Parathyroid adenoma (tissue), 2 donors: Measurements from ENCODE around the gene GARIN1A.
"Not testable (repeated sequence)": the region's sequence is repeated elsewhere in the genome, so short reads cannot be mapped to it uniquely, and the experiment has no call there.

Source experiments
- H2AFZ ChIP-seq: fragments of 300-600 bp; sonication (generic); one replicate; pipeline ENCODE4 v1.7.0; 2017; ENCODE audit warnings: antibody characterized with exemption, mild to moderate bottlenecking
- H3K27ac ChIP-seq: fragments of 300-600 bp; sonication (generic); one replicate; pipeline ENCODE4 v1.7.0; 2017
- H3K27me3 ChIP-seq: fragments of 300-600 bp; sonication (generic); one replicate; pipeline ENCODE4 v1.7.0; 2017; ENCODE audit warnings: low read length; ENCODE audit not compliant: control insufficient read depth, insufficient read depth
- H3K36me3 ChIP-seq: fragments of 300-600 bp; sonication (generic); one replicate; pipeline ENCODE4 v1.7.0; 2017; ENCODE audit warnings: low read length; ENCODE audit not compliant: control insufficient read depth, insufficient read depth
- H3K4me1 ChIP-seq: fragments of 300-600 bp; sonication (generic); one replicate; pipeline ENCODE4 v1.7.0; 2017; ENCODE audit warnings: control low read depth
- H3K4me2 ChIP-seq: fragments of 300-600 bp; sonication (generic); one replicate; pipeline ENCODE4 v1.7.0; 2017; ENCODE audit warnings: low read length
- H3K4me3 ChIP-seq: fragments of 300-600 bp; sonication (generic); one replicate; pipeline ENCODE4 v1.7.0; 2017; ENCODE audit warnings: low read depth, low read length
- H3K79me2 ChIP-seq: fragments of 300-600 bp; sonication (generic); one replicate; pipeline ENCODE4 v1.7.0; 2017; ENCODE audit warnings: control low read depth
- H3K9ac ChIP-seq: fragments of 300-600 bp; sonication (generic); one replicate; pipeline ENCODE4 v1.7.0; 2017; ENCODE audit warnings: mild to moderate bottlenecking
- H3K9me3 ChIP-seq: fragments of 300-600 bp; sonication (generic); one replicate; pipeline ENCODE4 v1.7.0; 2017; ENCODE audit warnings: low read length; ENCODE audit not compliant: control insufficient read depth
- TF ChIP-seq, protein P1 (sequence below): fragments of 300-600 bp; sonication (generic); IDR thresholded peaks from one replicate; pipeline ENCODE4 v1.7.0; 2017; ENCODE audit warnings: antibody characterized with exemption, mild to moderate bottlenecking
- donor health status: primary hyperparathyroidism.

The GARIN1A gene

DNA sequence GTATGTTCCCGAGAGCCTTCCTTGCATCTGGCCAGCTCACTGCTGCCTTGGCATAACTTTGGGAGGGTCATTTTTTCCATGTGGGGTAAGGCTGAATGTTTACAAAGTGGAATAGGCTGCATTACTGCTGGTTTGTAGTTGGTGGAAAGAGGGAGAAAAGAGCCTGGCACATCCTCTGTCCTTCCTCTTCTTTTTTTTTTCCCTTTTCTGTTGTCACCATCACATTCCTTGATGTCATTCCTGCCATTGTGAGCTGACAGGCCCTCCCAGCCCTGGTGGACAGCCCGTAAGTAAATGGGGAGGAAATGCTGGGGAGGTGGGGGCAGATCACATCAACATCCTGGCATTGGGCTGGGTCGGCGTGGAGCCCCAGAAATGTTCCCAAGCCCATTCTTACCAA is at the start of gene GARIN1A:
TSS of gene GARIN1A (plus strand) at position 301 of the 400 bp plus-strand sequence. CDS start 106 bp downstream, outside the sequence.
- H3K4me3 ChIP-seq: no peak within 1 kb of the TSS
- TF ChIP-seq, protein P1, sequence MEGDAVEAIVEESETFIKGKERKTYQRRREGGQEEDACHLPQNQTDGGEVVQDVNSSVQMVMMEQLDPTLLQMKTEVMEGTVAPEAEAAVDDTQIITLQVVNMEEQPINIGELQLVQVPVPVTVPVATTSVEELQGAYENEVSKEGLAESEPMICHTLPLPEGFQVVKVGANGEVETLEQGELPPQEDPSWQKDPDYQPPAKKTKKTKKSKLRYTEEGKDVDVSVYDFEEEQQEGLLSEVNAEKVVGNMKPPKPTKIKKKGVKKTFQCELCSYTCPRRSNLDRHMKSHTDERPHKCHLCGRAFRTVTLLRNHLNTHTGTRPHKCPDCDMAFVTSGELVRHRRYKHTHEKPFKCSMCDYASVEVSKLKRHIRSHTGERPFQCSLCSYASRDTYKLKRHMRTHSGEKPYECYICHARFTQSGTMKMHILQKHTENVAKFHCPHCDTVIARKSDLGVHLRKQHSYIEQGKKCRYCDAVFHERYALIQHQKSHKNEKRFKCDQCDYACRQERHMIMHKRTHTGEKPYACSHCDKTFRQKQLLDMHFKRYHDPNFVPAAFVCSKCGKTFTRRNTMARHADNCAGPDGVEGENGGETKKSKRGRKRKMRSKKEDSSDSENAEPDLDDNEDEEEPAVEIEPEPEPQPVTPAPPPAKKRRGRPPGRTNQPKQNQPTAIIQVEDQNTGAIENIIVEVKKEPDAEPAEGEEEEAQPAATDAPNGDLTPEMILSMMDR: no peak
- H2AFZ ChIP-seq: no peak within 1 kb of the TSS
- H3K27me3 ChIP-seq: no peaks in the 10 kb centered on the region
- no peak within 1 kb of the TSS for H3K4me2 ChIP-seq
- H3K4me1 ChIP-seq: no peaks in the 10 kb centered on the region
- no peak within 1 kb of the TSS for H3K9ac ChIP-seq
- no peak within 1 kb of the TSS for H3K27ac ChIP-seq
- H3K79me2 ChIP-seq: no peaks in the 10 kb centered on the region
- H3K36me3 ChIP-seq: no peaks in the 10 kb centered on the region
- no peaks in the 10 kb centered on the region for H3K9me3 ChIP-seq

DNA sequence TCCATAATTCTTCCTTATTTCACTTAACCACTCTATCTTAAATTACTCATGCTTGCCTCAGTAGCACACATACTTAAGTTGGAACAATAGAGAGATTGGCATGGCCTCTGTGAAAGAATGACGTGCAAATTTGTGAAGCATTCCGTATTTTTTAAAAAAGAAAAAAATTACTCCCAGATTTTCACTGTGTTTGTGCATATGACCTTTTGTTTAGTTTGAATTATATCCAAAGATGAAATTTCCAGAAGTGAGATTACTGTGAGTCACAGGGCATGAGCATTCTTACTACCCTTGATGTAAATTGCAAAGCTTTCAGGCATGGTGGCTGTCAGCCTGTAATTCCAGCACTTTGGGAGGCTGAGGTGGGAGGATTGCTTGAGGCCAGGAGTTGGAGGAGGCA is 45.0 kb upstream of the GARIN1A start:
- not testable (repeated sequence) for H3K9me3 ChIP-seq, H3K27me3 ChIP-seq, H3K79me2 ChIP-seq, H3K4me3 ChIP-seq, H3K27ac ChIP-seq, H3K4me1 ChIP-seq, H3K4me2 ChIP-seq, H3K9ac ChIP-seq, H2AFZ ChIP-seq, H3K36me3 ChIP-seq

DNA sequence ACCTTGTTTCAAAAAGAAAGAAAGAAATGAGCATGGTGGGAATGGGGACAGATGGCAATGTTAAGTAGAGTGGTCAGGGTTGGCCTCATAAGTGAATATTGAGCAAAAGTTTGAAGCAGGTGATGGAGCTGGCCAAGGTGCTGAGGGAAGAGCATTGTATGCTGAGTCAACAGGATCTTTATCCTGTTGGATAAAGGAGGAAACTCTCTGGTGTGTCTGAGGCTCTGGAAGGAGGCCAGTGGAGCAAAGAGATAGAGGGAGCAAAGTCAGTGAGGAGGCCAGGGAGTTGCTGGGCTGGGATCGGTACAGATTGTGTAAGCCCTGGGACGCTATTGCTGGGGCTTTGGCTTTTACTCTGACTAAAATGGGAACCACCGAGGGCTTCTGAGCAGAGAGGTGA is 38.2 kb upstream of the GARIN1A start:
- H3K4me1 ChIP-seq: not testable (repeated sequence)

DNA sequence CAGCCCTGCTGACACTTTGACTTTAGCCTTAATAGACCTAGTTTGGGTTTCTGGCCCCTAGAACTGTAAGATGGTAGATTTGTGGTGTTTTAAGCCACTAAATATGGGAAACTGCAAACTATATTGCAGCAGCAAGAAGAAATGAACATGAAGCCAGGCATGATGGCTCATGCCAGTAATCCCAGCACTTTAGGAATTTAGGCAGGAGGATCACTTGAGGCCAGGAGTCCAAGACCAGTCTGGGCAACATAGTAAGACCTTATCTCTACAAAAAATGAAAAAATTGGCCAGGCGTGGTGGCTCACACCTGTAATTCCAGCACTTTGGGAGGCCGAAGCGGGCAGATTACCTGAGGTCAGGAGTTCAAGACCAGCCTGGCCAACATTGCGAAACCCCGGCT is 26.9 kb upstream of the GARIN1A start:
- H3K4me3 ChIP-seq, H3K79me2 ChIP-seq, H3K36me3 ChIP-seq, H3K9me3 ChIP-seq, H3K4me2 ChIP-seq, H2AFZ ChIP-seq, H3K4me1 ChIP-seq, H3K27ac ChIP-seq, H3K27me3 ChIP-seq, H3K9ac ChIP-seq: not testable (repeated sequence)

More for the DNA sequence above, 38.2 kb upstream of the GARIN1A start:
- not testable (repeated sequence) for H3K4me2 ChIP-seq, H3K4me3 ChIP-seq, H3K79me2 ChIP-seq, H3K9ac ChIP-seq, H3K36me3 ChIP-seq, H2AFZ ChIP-seq, H3K9me3 ChIP-seq, H3K27ac ChIP-seq, H3K27me3 ChIP-seq

DNA sequence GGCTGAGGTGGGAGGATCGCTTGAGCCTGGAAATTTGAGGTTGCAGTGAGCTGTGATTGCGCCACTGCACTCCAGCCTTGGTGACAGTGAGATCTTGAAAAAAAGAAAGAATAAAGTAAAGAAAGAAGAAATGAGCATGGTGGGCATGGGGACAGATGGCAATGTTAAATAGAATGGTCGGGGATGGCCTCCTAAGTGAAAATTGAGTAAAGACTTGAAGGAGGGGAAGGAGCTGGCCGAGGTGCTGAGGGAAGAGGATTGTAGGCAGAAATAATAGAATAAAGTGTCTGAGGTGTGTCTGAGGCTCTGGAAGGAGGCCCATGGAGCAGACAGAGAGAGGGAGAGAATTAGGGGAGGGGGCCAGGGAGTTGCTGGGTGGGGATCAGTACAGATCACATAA is 26.2 kb upstream of the GARIN1A start:
- H3K9me3 ChIP-seq, H3K27me3 ChIP-seq, H3K9ac ChIP-seq, H3K27ac ChIP-seq, H3K4me3 ChIP-seq, H3K36me3 ChIP-seq, H2AFZ ChIP-seq, H3K4me2 ChIP-seq, H3K4me1 ChIP-seq, H3K79me2 ChIP-seq: not testable (repeated sequence)

DNA sequence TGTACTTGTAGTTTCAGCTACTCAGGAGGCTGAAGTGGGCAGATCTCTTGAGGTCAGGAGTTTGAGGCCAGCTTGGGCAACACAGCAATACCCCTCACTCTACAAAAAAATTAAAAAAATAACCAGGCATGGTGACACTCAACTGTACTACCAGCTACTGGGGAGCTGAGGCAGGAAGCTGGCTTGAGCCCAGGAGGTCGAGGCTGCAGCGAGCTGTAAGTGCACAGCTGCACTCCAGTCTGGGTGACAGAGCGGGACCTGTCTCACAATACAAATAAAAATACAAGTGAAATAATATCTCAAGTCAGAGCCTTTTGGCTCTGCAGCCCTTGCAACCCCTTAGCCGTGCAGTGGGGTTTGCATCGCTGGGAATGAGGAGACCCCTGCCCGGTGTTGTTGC is 25.2 kb upstream of the GARIN1A start:
- not testable (repeated sequence) for H3K36me3 ChIP-seq, H3K4me3 ChIP-seq, H2AFZ ChIP-seq, H3K4me1 ChIP-seq, H3K9ac ChIP-seq, H3K4me2 ChIP-seq, H3K27me3 ChIP-seq, H3K27ac ChIP-seq, H3K9me3 ChIP-seq, H3K79me2 ChIP-seq

DNA sequence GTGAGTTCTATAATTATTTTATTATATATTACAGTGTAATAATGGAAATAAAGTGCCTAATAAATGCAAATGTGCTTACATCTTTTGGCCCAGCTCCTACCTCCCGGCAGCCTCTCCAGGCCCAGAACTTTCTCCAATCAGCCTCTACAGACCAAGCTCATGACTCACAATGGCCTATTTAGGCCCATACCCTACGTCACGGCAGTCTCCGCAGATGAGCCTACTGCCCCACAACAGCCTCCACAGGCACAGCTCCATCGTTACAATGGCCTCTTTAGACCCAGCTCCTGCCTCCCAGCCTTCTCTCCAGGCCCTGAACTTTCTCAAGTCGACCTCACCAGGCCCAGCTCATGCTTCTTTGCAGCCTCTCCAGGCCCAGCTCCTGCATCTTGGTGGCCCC is 21.0 kb upstream of the GARIN1A start:
- not testable (repeated sequence) for H3K4me1 ChIP-seq, H3K79me2 ChIP-seq, H3K36me3 ChIP-seq, H3K9ac ChIP-seq, H2AFZ ChIP-seq, H3K4me2 ChIP-seq, H3K27ac ChIP-seq, H3K9me3 ChIP-seq, H3K4me3 ChIP-seq, H3K27me3 ChIP-seq

DNA sequence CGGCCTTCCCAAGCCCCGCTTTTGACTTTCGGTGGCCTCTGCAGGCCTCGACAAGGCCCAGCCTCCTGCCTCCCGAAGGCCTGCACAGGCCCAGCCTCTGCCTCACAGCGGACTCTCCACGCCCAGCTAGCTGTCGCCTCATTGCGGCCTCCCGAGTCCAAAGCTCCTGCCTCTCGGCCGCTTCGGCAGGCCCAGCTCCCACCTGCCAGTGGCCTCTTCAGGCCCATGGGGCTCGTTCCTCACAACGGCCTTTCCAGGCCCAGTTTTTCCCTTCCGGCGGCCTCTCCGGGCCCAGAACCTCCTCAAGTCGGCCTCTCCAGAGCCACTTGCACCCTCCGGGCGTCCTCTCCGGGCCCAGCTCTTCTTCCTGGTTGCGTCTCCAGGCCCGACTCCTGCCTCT is 19.5 kb upstream of the GARIN1A start:
- not testable (repeated sequence) for H3K27me3 ChIP-seq, H3K9me3 ChIP-seq, H3K4me3 ChIP-seq, H3K4me1 ChIP-seq, H3K79me2 ChIP-seq, H3K27ac ChIP-seq, H2AFZ ChIP-seq, H3K36me3 ChIP-seq, H3K4me2 ChIP-seq, H3K9ac ChIP-seq

DNA sequence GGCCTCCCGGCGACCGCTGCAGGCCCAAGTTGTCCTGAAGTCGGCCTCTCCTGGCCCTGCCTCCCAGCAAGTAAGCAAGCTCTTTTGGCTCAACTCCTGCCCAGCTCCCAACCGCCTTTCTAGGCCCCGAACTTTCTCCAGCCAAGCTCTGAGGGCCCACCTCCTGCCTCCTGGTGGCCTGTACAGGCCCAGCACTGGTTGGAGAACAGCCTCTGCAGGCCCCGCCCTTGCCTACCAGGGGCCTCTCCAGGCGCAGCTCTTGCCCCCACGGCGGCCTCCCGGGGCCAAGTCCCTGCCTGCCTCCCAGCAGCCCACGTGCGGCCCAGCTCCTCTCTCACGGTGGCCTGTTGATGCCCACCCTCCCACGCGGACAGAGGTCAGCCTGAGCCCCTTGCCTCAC is 18.9 kb upstream of the GARIN1A start:
- H3K36me3 ChIP-seq, H3K4me3 ChIP-seq, H3K27me3 ChIP-seq, H3K9me3 ChIP-seq, H3K4me1 ChIP-seq, H2AFZ ChIP-seq, H3K27ac ChIP-seq, H3K79me2 ChIP-seq, H3K4me2 ChIP-seq, H3K9ac ChIP-seq: not testable (repeated sequence)

DNA sequence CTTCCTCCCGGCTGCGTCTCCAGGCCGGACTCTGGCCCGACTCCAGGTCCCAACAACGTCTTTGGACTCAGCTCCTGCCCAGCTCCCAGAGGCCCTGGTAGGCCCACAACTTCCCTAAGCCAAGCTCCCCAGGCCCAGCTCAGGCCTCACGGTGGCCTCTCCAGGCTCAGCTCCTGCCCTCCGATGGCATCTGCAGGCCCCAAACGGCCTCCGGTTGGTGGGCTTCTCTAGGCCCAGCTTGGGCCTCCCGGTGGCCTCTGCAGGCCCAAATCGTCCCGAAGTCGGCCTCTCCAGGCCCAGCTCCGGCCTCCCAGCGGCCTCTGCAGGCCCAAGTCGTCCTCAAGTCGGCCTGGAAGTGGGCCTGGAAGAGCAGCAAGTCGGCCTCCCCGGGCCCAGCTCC is 18.0 kb upstream of the GARIN1A start:
- H3K4me1 ChIP-seq, H3K79me2 ChIP-seq, H2AFZ ChIP-seq, H3K9me3 ChIP-seq, H3K27me3 ChIP-seq, H3K36me3 ChIP-seq, H3K4me3 ChIP-seq, H3K9ac ChIP-seq, H3K27ac ChIP-seq, H3K4me2 ChIP-seq: not testable (repeated sequence)

DNA sequence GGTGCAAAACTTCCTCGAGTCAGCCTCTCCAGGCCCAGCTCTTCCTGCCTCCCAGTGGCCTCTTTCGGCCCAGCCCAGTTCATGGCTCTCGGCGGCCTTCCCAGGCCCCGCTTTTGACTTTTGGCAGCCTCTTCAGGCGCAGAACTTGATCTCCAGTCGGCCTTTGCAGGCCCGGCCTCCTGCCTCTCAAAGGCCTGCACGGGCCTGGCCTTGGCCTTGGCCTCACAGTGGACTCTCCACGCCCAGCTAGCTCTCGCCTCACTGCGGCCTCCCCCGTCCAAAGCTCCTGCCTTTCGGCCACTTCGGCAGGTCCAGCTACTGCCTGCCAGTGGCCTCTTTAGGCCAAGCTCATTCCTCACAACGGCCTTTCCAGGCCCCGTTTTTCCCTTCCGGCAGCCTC is 17.6 kb upstream of the GARIN1A start:
- not testable (repeated sequence) for H3K79me2 ChIP-seq, H2AFZ ChIP-seq, H3K27ac ChIP-seq, H3K4me3 ChIP-seq, H3K36me3 ChIP-seq, H3K9me3 ChIP-seq, H3K4me1 ChIP-seq, H3K9ac ChIP-seq, H3K4me2 ChIP-seq, H3K27me3 ChIP-seq
